HepG2 (cell line): ENCODE measurements around the gene CPT1B. TPM values are rescaled to one million over a fixed set of nuclear protein-coding genes. Genes with fewer than 3 reads are reported as not detected.

Source experiments
- ATF7 ChIP-seq, 2 experiments: fragments of 450-650 bp in 1 of 2; sonication (generic) in 1 of 2; formaldehyde crosslinking in 1 of 2; IDR thresholded peaks; 2 replicates each; pipeline versions ENCODE4 v1.4.0 to v1.6.1; 2016 to 2020; ENCODE audit warnings: antibody characterized with exemption in 1 of 2, mild to moderate bottlenecking in 1 of 2, missing genetic modification reagents in 1 of 2
- ETV5 ChIP-seq: IDR thresholded peaks from 2 replicates; pipeline ENCODE4 v1.6.1; 2018; ENCODE audit warnings: missing biosample characterization, missing genetic modification reagents, inconsistent platforms, borderline replicate concordance
- FOXA1 ChIP-seq, 2 experiments: fragments of 450-650 bp in 1 of 2; sonication (generic) in 1 of 2; formaldehyde crosslinking in 1 of 2; IDR thresholded peaks; 2 replicates each; pipeline versions ENCODE4 v1.4.0 to v1.6.1; 2016 to 2020; ENCODE audit warnings: missing genetic modification reagents in 1 of 2
- FOXC1 ChIP-seq: sonication (generic); formaldehyde crosslinking; IDR thresholded peaks from 2 replicates; pipeline ENCODE4 v1.8.0; 2022; ENCODE audit warnings: mild to moderate bottlenecking, missing genetic modification reagents, borderline replicate concordance
- NFIC ChIP-seq: IDR thresholded peaks from 2 replicates; pipeline ENCODE4 v1.6.1; 2012; ENCODE audit warnings: mild to moderate bottlenecking, low read length, inconsistent platforms
- PHF21A ChIP-seq: sonication (generic); formaldehyde crosslinking; IDR thresholded peaks from 2 replicates; pipeline ENCODE4 v1.5.0; 2020; ENCODE audit warnings: mild to moderate bottlenecking, missing genetic modification reagents
- PPARG ChIP-seq: conservative IDR thresholded peaks from 2 replicates; pipeline ENCODE4 v1.6.1; 2016; ENCODE audit warnings: missing biosample characterization, missing genetic modification reagents
- RARA ChIP-seq: IDR thresholded peaks from 2 replicates; pipeline ENCODE4 v1.6.1; 2016; ENCODE audit warnings: missing genetic modification reagents, missing compliant biosample characterization
- RCOR2 ChIP-seq: IDR thresholded peaks from 2 replicates; pipeline ENCODE4 v1.6.1; 2016; ENCODE audit warnings: missing biosample characterization, missing genetic modification reagents
- SOX5 ChIP-seq: IDR thresholded peaks from 2 replicates; pipeline ENCODE4 v1.6.1; 2016; ENCODE audit warnings: borderline replicate concordance
- SP1 ChIP-seq, 2 experiments: fragments of 450-650 bp in 1 of 2; sonication (generic) in 1 of 2; formaldehyde crosslinking in 1 of 2; IDR thresholded peaks; 2 replicates each; pipeline versions ENCODE4 v1.4.0 to v1.6.1; 2016 to 2020; ENCODE audit warnings: missing genetic modification reagents in 1 of 2
- TMF1 ChIP-seq: sonication (generic); formaldehyde crosslinking; IDR thresholded peaks from 2 replicates; pipeline ENCODE4 v1.8.1; 2022; ENCODE audit warnings: low read depth, missing genetic modification reagents
- ZFP82 ChIP-seq: sonication (generic); formaldehyde crosslinking; IDR thresholded peaks from 2 replicates; pipeline ENCODE4 v1.5.1; 2020; ENCODE audit warnings: mild to moderate bottlenecking, missing genetic modification reagents, borderline replicate concordance
- ZNF207 ChIP-seq: fragments of 450-650 bp; IDR thresholded peaks from 2 replicates; pipeline ENCODE4 v1.6.1; 2016; ENCODE audit warnings: antibody characterized with exemption, borderline replicate concordance
- ZNF235 ChIP-seq: sonication (generic); formaldehyde crosslinking; IDR thresholded peaks from 2 replicates; pipeline ENCODE4 v1.8.1; 2023; ENCODE audit warnings: mild to moderate bottlenecking, missing genetic modification reagents, borderline replicate concordance
- ZNF256 ChIP-seq: sonication (generic); formaldehyde crosslinking; conservative IDR thresholded peaks from 2 replicates; pipeline ENCODE4 v1.4.0; 2020; ENCODE audit warnings: missing genetic modification reagents
- ZNF264 ChIP-seq: sonication (generic); formaldehyde crosslinking; IDR thresholded peaks from 2 replicates; pipeline ENCODE4 v1.4.0; 2020; ENCODE audit warnings: missing genetic modification reagents
- ZNF326 ChIP-seq: sonication (generic); formaldehyde crosslinking; IDR thresholded peaks from 2 replicates; pipeline ENCODE4 v1.4.0; 2020; ENCODE audit warnings: missing genetic modification reagents, borderline replicate concordance
- ZNF510 ChIP-seq: sonication (generic); formaldehyde crosslinking; IDR thresholded peaks from 2 replicates; pipeline ENCODE4 v1.4.0; 2020; ENCODE audit warnings: low read depth, mild to moderate bottlenecking, missing genetic modification reagents
- ZNF589 ChIP-seq: sonication (generic); formaldehyde crosslinking; conservative IDR thresholded peaks from 2 replicates; pipeline ENCODE4 v1.8.0; 2022; ENCODE audit warnings: mild to moderate bottlenecking, moderate library complexity, missing genetic modification reagents
- ZNF761 ChIP-seq: sonication (generic); formaldehyde crosslinking; conservative IDR thresholded peaks from 2 replicates; pipeline ENCODE4 v1.4.0; 2020; ENCODE audit warnings: mild to moderate bottlenecking, missing genetic modification reagents
- ZSCAN22 ChIP-seq: sonication (generic); formaldehyde crosslinking; IDR thresholded peaks from 2 replicates; pipeline ENCODE4 v1.4.0; 2020; ENCODE audit warnings: mild to moderate bottlenecking, missing genetic modification reagents
- polyA plus RNA-seq, 8 experiments: library from polyadenylated mRNA; depleted of rRNA in 3 of 8; stranded (reverse) in 7 of 8; unstranded in 1 of 8; fragments of >200 nt; fragmentation: Illumina TruSeq in 4 of 8; extraction: Trizol in 4 of 8; gene quantifications; 2 replicates each; pipeline versions ENCODE4 v1.2.1 to v1.2.3, GENCODE V29; 2011 to 2016; ENCODE audit warnings: low read depth in 4 of 8, missing spikeins in 1 of 8, mixed read lengths in 1 of 8; ENCODE audit not compliant: insufficient read depth in 1 of 8
- total RNA-seq, 5 experiments: library from RNA; depleted of rRNA; stranded (reverse); fragments of >200 nt; fragmentation: Illumina TruSeq; extraction: Trizol; gene quantifications; 2 replicates each; pipeline ENCODE4 v1.2.3, GENCODE V29; 2016; ENCODE audit warnings: low read depth in 1 of 5
- TF ChIP-seq, protein P1 (sequence below): IDR thresholded peaks from 2 replicates; pipeline ENCODE4 v1.4.0; 2020; ENCODE audit warnings: mild to moderate bottlenecking, missing genetic modification reagents
- TF ChIP-seq, protein P2 (sequence below): sonication (generic); formaldehyde crosslinking; IDR thresholded peaks from 2 replicates; pipeline ENCODE4 v1.4.0; 2020; ENCODE audit warnings: mild to moderate bottlenecking, missing genetic modification reagents
- TF ChIP-seq, protein P3 (sequence below): sonication (generic); formaldehyde crosslinking; conservative IDR thresholded peaks from 2 replicates; pipeline ENCODE4 v1.5.0; 2020; ENCODE audit warnings: missing genetic modification reagents

The CPT1B gene
- total and polyA plus RNA-seq, 2 of the 13 experiments (the other 11 are each of a cell fraction or from before 2014, with no cell fraction given), result 9.2 to 19.5 TPM

DNA sequence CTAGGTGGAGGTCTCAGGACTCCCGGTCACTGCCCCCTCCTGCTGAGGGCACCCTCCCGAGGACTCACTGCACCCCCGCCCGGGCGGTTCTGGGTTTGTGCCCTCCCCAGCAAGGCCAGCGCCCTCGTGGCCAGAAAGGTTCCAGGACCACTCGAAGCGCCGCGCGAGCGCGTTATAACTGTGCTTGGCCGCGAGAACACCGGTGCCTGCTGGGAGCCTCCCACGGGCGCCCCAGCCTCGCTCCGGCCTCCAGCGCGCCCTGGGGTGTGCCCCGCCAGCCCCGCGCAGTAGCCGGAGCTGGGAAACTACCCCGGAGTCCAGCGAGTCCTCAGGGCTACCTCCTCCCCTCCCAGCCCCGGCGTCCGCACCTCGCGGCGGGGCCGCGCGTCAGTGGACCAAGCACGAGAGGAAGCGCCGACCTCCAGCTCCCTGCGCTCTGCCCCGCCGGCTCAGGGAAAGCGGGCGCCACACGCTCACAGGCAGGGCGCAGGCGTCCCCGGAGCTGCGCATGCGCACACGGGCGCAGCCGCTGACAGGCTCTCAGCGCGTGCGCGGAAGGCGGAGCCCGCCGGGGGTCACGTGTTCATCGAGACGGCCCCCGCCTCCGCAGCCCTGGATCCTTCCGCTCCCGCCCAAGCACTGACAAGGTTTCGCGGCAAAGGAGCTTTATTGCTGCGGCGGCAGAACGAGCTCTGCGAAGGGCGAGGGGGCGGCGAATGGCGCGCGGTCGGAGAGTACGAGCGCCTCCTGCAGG, 52.9 kb downstream of the CPT1B start, which contains the start of gene SCO2 (continued):
- TF ChIP-seq ZNF589 (CRISPR knock-in tag) (peak; percentile 67; the same call in 1 of the 2 replicates), RCOR2 (no peak), ZNF256 (CRISPR knock-in tag) (no peak), ETV5 (CRISPR knock-in tag) (peak; percentile 80; the same call in 1 of the 2 replicates), ZFP82 (CRISPR knock-in tag) (no peak), ZNF264 (CRISPR knock-in tag) (no peak; the same call in 1 of the 2 replicates), ZSCAN22 (CRISPR knock-in tag) (0 out of 2 replicates have a peak, but pooled peaks have one; percentile 39), PHF21A (peak; percentile 55), ZNF235 (CRISPR knock-in tag) (no peak), SOX5 (CRISPR knock-in tag) (no peak), ZNF326 (CRISPR knock-in tag) (no peak), ZNF207 (no peak), NFIC (no peak), ZNF761 (CRISPR knock-in tag) (peak; percentile 63), RARA (CRISPR knock-in tag) (no peak; the same call in 1 of the 2 replicates), ZNF510 (0 out of 2 replicates have a peak, but pooled peaks have one; percentile 8), ATF7 (IDR thresholded peaks at IDR 0.05) (no peak), ATF7 (CRISPR knock-in tag; IDR thresholded peaks at IDR 0.05) (no peak), TMF1 (CRISPR knock-in tag) (no peak), SP1 (IDR thresholded peaks at IDR 0.05) (no peak), SP1 (CRISPR knock-in tag; IDR thresholded peaks at IDR 0.05) (peak; percentile 62; the same call in 1 of the 2 replicates), FOXC1 (CRISPR knock-in tag) (peak; percentile 47; the same call in 1 of the 2 replicates), FOXA1 (IDR thresholded peaks at IDR 0.05) (no peak), FOXA1 (CRISPR knock-in tag; IDR thresholded peaks at IDR 0.05) (peak; percentile 46; the same call in 1 of the 2 replicates), PPARG (no peak; the same call in 1 of the 2 replicates)
- TF ChIP-seq, protein P1, sequence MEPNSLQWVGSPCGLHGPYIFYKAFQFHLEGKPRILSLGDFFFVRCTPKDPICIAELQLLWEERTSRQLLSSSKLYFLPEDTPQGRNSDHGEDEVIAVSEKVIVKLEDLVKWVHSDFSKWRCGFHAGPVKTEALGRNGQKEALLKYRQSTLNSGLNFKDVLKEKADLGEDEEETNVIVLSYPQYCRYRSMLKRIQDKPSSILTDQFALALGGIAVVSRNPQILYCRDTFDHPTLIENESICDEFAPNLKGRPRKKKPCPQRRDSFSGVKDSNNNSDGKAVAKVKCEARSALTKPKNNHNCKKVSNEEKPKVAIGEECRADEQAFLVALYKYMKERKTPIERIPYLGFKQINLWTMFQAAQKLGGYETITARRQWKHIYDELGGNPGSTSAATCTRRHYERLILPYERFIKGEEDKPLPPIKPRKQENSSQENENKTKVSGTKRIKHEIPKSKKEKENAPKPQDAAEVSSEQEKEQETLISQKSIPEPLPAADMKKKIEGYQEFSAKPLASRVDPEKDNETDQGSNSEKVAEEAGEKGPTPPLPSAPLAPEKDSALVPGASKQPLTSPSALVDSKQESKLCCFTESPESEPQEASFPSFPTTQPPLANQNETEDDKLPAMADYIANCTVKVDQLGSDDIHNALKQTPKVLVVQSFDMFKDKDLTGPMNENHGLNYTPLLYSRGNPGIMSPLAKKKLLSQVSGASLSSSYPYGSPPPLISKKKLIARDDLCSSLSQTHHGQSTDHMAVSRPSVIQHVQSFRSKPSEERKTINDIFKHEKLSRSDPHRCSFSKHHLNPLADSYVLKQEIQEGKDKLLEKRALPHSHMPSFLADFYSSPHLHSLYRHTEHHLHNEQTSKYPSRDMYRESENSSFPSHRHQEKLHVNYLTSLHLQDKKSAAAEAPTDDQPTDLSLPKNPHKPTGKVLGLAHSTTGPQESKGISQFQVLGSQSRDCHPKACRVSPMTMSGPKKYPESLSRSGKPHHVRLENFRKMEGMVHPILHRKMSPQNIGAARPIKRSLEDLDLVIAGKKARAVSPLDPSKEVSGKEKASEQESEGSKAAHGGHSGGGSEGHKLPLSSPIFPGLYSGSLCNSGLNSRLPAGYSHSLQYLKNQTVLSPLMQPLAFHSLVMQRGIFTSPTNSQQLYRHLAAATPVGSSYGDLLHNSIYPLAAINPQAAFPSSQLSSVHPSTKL (CRISPR knock-in tag), result no peak; the same call in 1 of the 2 replicates
- TF ChIP-seq, protein P2, sequence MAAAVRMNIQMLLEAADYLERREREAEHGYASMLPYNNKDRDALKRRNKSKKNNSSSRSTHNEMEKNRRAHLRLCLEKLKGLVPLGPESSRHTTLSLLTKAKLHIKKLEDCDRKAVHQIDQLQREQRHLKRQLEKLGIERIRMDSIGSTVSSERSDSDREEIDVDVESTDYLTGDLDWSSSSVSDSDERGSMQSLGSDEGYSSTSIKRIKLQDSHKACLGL (CRISPR knock-in tag), result peak; percentile 79
- TF ChIP-seq, protein P3, sequence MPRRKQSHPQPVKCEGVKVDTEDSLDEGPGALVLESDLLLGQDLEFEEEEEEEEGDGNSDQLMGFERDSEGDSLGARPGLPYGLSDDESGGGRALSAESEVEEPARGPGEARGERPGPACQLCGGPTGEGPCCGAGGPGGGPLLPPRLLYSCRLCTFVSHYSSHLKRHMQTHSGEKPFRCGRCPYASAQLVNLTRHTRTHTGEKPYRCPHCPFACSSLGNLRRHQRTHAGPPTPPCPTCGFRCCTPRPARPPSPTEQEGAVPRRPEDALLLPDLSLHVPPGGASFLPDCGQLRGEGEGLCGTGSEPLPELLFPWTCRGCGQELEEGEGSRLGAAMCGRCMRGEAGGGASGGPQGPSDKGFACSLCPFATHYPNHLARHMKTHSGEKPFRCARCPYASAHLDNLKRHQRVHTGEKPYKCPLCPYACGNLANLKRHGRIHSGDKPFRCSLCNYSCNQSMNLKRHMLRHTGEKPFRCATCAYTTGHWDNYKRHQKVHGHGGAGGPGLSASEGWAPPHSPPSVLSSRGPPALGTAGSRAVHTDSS (CRISPR knock-in tag), result no peak
